T-helper 1 cell treated with Interleukin-12 subunit alpha and Interleukin-12 subunit beta and Interleukin-4 antibody, amounts not matched to agents 30 ng/mL and 1 ng/mL, for 36 hours (primary cell): ENCODE data around the gene ZER1. TPM values are rescaled to one million over a fixed set of nuclear protein-coding genes. Genes with fewer than 3 reads are reported as not detected.
"Not testable (repeated sequence)": the region's sequence is repeated elsewhere in the genome, so short reads cannot be mapped to it uniquely, and the experiment has no call there.

Source experiments
- intact Hi-C: fragments of 100-400 bp; cut with micrococcal nuclease; formaldehyde crosslinking; loops from one replicate; pipeline ENCODE4 v1.15.1; 2024
- total RNA-seq: library from RNA; stranded (reverse); gene quantifications from 2 replicates; pipeline ENCODE4 v1.2.3, GENCODE V29; 2022

Gene ZER1
- total RNA-seq, 1 donor from 2014 or later, result 23.7 TPM

DNA sequence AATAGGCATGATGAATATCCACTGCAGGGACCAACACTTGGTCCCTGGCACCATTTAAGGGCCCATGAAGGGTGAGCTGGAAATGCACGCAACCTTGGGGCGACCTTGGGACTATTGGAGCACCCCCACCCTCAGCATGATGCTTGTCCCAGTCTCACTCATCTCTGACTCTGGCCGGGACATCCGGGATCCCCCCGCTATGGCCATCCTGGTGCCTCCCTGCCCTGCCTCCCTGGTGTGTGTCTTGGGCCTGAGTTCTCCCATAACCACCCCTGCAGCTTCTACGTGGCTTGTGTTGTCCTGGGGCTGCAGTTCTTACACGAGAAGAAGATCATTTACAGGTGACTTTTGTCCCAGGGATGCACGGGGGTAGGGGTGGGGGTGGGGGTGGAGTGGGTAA lies 53.7 kb downstream of the ZER1 start:
- intact Hi-C loops, result no loop called here

DNA sequence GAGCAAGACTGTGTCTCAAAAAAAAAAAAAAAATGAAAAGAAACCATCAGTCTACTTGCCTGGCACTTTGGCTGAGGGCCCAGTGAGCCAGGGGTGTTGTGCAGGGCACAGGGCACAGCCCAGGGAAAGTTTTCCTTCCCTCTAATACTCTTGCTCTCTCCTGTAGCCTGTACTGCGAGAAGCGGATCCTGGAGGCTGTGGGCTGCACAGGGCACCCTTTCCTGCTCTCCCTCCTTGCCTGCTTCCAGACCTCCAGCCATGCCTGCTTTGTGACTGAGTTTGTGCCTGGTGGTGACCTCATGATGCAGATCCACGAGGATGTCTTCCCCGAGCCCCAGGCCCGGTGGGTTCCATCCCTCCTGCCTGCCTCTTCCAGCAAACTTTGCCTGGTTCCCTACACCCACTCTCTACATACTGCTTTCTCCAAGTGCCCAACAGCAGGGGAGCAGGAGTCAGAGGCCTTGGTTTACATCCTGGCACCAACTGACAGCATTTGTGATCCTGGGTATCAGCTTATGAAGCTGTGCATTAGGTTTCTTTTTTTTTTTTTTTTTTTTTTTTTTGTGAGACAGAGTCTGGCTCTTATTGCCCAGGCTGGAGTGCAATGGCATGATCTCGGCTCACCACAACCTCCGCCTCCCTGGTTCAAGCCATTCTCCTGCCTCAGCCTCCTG lies 55.0 kb downstream of the ZER1 start:
- intact Hi-C loops, result no loop called here

DNA sequence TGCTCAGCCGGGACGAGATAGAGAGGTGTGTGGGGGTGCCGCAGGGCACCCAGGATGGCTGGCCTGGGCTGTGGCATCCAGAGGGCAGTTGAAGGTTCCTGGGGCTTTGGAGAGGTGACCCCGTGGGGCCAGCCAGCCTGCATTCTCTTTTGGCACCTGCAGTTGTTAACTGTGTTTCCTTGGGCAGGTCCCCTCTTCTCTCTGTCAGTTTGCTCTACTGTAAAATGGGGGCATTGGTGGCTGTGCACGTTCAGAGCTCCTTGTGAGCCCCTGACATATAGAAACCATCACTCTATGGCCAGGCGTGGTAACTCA lies 56.3 kb downstream of the ZER1 start:
- intact Hi-C loops, result no loop called here

DNA sequence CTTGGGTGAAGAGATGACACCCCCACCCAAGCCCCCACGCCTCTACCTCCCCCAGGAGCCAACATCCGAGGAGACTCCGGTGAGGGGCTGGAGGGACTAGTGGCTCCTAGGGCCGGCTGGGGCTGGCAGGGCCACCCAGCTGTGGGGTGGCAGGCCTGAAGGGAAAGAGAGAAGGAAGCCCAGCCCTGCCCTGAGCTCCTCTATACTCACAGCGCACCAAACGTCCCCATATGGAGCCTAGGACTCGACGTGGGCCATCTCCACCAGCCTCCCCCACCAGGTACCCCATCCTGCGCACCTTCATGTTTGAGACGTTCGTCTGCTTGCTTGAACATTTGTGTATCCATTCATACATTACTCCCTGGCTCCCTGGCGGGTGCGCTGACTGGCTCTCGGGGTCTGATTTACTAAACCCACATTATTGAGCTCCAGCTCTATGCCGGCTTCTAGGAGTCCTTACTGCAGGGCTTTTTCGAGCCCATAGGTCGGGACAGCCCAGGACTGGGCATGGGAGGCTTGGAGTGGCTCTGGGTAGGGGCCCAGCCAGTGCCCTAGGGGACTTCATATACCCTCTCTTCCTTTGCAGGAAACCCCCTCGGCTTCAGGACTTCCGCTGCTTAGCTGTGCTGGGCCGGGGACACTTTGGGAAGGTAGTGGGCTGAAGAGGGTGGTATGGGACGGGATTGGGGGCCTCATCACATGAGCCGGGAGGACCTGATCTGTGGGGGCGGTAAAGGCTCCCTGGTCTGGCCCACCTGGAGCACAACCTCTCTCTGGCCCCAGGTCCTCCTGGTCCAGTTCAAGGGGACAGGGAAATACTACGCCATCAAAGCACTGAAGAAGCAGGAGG lies 56.9 kb downstream of the ZER1 start:
- intact Hi-C loops, result no loop called here

DNA sequence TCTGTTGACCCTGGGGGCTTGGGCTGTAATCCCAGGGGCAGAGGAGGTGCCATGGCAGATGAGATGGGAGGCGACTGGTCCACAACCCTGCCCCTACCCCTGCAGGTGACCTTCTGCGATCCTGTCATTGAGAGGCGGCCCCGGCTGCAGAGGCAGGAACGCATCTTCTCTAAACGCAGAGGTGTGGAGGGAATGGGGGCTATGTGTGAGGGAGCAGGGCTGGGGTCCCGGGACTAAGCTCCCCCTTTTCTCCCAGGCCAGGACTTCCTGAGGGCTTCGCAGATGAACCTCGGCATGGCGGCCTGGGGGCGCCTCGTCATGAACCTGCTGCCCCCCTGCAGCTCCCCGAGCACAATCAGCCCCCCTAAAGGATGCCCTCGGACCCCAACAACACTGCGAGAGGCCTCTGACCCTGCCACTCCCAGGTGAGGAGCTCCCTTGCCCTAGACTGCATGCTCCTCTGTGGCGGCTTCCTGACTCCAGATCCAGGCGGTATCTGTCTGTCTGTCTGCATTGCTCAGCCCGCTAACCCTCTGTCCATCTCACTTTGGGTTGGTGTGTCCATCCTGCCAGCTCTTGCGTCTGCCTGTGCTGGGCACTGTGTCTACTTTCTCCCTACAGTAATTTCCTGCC lies 57.7 kb downstream of the ZER1 start:
- intact Hi-C loops, result no loop called here

DNA sequence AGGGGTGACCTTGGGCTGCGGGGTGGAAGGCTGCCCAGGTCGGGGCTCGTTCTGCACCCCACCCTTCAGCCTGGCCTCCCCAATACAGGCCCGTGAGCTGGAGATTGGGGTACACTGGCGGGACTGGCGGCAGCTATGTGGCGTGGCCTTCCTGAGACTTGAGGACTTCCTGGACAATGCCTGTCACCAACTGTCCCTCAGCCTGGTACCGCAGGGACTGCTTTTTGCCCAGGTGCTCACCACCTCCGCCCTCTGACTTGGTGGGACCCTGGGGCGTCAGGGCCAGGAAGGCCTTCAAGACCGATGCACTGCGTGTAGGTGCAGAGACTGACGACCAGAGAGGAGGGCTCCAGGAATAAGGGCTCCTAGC lies 58.3 kb downstream of the ZER1 start:
- intact Hi-C loops, result no loop called here

DNA sequence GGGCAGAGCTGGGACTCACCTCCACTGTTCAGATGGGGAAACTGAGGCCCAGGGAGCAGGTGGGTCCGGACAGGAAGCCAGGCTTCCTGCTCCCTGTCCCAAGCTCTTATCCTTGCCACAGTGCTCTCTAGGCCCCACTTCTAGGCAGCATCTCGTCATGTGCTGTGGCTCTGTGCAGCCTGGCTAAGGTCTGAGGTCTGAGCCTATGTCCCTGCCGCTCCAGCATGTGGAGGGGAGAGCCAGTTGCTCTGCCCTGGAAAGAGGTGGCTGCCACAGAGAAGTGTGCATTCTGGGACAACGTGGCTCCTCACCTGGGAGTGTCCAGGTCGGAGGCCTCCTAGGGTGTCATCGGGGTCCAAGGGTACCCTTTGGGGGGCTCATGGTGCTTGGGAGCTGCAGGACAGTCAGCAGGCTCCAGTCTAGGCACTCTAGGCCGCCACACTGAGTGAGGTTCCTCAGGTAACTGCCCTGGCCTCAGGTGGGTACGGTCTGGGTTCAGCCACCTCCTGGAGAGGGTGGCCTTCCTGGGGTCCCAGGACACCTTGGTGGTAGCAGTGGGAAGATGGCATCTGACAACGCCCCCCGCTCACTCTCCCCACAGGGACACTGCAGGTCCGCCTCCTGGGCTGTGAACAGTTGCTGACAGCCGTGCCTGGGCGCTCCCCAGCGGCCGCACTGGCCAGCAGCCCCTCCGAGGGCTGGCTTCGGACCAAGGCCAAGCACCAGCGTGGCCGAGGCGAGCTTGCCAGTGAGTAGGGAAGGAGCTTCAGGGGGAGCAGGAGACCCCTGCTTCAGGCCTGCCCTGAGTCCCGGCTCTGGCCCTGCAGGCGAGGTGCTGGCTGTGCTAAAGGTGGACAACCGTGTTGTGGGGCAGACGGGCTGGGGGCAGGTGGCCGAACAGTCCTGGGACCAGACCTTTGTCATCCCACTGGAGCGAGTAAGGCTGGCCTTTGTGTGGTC lies 59.0 kb downstream of the ZER1 start:
- intact Hi-C loops, result no loop called here

DNA sequence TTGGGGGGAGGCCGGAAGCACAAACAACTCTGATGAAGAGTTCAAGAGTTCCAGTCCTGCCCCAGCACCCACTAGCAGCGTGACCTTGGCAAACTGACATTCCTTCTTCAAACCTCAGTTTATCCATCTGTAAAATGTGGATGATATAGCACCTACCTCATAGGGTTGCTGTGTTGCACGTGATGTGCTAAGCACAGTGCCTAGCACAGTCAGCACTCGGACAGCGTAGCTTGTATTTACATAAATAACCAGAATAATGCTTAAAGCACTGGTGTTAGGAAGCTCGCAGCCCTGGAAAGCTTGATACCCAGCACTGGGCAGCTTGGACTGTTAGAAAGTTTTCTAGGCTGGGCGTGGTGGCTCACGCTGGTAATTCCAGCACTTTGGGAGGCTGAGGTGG lies 64.3 kb downstream of the ZER1 start:
- intact Hi-C loops, result no loop called here

DNA sequence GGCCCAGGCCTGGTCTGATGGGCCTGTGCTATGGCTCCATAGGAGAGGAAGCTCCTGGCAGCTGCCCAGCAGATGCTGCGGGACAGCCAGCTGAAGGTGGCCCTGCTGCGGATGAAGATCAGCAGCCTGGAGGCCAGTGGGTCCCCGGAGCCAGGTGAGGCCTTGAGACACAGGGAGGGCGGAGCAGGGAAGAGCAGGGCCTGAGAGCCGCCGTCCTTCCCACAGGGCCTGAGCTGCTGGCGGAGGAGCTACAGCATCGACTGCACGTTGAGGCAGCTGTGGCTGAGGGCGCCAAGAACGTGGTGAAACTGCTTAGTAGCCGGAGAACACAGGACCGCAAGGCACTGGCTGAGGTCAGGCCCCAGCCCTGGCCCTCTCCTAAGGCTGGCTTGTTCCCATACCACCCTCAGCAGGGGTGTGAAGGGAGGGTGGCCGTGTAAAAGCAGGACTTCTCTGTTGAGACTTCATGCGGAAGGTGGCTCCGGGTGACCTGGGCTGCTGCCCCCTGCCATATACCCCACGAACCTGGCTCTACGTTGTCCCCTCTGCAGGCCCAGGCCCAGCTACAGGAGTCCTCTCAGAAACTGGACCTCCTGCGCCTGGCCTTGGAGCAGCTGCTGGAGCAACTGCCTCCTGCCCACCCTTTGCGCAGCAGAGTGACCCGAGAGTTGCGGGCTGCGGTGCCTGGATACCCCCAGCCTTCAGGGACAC lies 64.9 kb downstream of the ZER1 start:
- intact Hi-C loops, result no loop called here

DNA sequence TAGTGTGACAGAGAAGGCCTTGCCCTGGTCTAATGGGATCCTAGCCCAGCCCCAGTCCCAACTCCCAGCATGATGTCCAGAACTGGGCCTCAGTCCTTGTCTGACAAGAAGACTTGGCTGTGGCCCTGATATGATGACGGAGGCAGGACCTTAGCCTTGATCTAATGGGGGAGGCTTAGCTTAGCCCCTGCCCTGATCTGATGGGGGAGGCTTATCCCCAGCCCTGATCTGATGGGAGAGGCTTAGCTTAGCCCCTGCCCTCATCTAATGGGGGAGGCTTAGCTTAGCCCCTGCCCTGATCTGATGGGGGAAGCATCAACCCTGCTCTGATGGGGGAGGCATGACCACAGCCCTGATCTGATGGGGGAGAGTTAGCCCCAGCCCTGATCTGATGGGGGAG lies 65.7 kb downstream of the ZER1 start:
- intact Hi-C loops, result no loop called here

DNA sequence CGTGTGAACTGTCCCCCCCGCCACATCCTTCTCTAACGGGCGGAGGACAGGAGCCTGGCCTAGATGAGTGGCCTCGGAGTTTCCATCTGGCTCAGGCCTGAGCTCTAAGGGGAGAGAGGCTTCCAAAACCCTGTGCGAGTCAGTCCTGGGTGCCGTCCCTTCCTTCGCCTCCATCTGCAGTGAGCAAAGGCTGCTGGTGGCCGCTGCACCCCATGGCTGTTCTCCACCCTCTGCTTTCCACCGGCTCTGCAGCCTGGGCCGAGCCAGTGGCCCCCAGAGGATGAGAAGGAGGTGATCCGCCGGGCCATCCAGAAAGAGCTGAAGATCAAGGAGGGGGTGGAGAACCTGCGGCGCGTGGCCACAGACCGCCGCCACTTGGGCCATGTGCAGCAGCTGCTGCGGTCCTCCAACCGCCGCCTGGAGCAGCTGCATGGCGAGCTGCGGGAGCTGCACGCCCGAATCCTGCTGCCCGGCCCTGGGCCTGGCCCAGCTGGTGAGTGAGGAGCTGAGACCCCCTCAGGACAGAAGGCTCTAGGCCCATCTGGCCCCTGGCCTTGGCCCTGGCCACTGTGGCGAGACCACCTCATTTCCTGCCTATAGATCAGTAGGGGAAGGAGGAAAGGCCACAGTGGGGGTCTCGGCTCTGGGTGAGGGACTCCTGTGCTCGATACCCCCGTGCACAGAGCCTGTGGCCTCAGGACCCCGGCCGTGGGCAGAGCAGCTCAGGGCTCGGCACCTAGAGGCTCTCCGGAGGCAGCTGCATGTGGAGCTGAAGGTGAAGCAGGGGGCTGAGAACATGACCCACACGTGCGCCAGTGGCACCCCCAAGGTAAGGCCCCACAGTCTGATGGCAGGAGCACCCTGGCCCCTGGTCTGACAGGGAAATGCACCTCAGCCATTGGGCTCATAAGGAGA lies 66.4 kb downstream of the ZER1 start:
- intact Hi-C loops, result no loop called here

DNA sequence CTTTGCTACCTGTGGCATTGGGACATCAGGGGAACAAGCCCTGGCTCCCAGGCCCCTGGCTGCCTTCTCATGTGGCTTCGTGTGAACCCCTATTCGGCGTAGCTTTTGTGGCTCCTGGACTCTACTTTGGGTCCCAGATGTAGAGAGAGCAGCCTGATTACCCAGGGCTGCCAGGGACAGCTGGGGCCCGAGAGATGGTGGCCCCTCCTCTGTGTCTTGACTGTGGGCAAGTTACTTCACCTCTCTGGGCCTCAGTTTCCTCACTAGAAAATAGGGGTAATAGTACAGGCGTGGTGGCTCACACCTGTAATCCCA lies 67.4 kb downstream of the ZER1 start:
- intact Hi-C loops, result no loop called here

DNA sequence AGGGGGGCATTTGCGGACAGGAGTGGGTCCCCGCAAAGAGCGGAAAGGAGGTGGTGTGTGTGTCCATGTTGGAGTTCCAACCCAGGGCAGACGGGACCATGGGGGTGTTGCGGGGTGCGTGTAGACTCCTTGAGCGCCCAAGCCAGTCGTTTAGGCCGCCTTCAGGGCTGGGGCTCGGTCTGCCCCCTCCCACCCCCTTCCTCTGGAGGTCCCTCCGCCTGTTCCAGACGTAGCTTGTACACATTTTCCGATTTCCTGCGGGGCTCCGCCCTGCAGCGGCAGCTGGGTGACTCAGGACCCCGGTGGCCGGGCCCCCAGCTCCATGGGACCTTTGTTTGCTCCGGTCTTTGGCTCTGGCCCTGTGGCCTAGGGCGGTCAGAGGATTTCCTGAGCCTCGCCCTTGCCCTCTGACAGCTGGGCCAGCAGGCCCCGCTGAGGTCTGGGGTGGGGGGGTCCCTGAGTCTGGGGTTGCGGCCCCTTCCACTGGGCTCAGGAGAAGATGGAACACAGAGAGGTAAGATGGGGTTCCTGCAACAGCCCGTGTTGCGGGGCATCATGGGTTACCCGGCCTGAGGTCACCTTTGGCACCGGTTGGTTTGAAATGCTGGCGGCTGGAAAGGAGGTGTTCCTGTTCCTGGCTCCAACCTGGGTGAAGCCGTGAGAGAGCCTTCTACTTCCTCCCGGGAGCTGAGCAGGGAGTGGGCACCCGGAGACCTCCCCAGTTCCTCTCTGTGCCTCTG lies 67.9 kb downstream of the ZER1 start:
- intact Hi-C loops, result loop anchor here (2.0 kb wide), 1 partner anchor 21 kb away; the partner anchor contains the start of gene ZDHHC12

DNA sequence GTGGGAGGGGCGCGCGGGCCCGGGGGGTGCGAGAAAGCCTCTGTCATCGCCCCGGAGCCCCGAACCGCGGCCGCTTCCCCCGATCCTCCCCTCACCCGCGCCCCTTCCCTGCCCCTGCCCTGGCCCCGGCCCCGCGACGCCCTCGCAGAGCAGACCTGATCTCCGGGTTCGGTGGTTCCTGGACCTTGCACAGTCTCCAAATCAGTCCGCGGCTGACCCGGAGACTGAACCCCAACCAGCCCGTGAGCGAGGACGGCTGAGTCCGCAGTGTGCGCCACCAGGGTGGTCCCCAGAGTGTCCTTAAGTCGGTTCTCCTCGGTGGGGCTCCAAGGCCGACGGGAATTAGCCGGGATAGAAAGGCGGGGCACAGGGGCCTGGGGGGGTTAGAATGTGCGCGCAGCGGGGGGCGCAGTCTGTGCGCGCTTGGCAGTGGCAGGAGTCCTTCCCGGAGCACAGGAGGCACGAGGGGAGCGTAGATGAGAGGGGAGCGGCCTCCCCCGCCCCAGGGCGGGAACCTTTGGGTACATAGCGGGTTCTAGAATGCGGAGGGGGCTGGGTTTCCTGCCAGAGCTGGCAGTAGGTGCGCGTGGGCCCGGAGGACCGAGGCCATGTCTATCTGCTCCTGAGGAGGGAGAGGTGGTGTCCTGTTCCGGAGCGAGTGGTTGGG lies 68.6 kb downstream of the ZER1 start:
- intact Hi-C loops, result loop anchor here (1.0 to 2.0 kb wide), 4 partner anchors 13 to 178 kb away; partner anchors contain the start of genes ENDOG, KYAT1 and ZDHHC12

DNA sequence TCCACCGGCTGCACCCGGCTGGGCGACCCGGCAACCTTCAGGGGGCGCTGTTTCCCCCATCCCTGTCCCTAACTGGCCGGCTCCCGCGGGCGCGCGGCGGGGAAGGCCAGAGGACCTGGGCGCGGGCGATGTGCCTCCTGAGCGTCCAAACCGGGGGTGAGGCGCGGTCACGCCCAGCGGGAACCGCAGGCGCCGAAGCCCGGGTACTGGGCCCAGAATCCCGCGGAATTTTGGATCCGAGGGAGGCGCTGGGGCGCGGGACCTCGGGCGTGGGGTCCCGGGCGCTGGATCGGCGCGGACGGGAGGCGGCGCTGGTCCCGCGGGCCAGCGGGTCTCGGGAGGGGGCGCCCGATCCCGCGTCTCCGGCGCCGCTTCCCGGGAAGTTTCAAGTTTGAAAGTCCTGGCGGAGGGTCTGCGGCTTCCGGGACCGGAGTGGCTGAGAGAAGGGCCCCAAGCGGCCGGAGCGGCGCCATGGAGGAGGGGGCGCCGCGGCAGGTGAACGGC lies 69.2 kb downstream of the ZER1 start, which contains the start of gene PKN3:
TSS of gene PKN3 (plus strand) at position 59 of the 504 bp plus-strand sequence. CDS start at position 472, 413 bp downstream.
- intact Hi-C loops, result loop anchor here (1.0 to 2.0 kb wide), 4 partner anchors 12 to 179 kb away; partner anchors contain the start of genes ENDOG, KYAT1 and ZDHHC12

DNA sequence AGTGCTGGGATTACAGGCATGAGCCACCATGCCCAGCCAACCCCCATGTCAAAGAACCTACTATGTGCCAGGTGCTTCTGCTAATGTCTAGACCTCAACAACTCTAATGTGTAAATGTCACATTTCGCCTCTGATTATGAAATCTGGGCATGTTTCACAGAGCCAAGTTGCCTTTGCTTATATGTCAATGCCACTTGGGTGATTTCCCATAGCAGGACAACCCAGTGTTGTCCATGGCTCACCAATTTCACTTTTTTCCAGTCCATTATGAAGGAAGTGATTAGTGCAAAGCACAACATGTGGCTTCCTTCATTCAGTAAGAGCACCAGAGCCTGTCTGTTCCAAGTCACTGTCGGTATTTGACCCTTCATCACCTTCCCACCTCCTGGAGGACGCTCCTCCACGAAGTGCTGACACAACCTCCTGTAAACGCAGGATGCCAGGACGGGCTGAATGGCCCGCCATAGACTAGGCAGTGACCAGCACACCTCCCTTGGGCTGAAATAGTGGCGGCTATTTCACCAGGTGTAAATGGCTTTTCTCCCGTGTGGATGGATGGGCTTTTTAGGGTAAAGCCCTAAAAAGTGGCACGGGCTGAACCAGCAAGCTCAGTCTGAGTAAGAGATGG lies 70.4 kb downstream of the ZER1 start:
- intact Hi-C loops, result loop anchor here (2.0 kb wide), 1 partner anchor 47 kb away; no protein-coding TSS in a partner anchor

DNA sequence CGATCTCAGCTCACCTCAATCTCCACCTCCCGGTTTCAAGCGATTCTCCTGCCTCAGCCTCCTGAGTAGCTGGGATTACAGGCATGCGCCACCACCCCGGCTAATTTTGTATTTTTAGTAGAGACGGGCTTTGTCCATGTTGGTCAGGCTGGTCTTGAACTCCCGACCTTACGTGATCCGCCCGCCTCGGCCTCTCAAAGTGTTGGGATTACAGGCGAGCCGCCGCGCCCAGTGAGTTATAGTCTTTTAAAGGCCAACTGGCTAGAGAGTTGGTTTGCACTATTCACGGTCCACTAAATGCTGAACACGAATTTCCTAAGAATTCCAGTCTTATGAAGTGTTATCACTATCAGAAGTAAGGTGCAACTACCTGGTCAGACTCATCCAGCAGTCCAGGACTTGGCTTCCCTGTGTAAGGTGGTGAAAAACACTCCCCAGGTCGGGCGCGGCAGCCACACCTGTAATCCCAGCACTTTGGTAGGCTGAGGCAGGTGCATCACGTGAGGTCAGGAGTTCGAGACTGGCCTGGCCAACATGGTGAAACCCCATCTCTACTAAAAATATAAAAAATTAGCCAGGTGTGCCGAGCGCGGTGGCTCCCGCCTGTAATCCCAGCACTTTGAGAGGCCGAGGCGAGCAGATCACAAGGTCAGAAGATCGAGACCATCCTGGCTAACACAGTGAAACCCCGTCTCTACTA lies 72.5 kb downstream of the ZER1 start:
- intact Hi-C loops, result not testable (repeated sequence)
